ENCODE data around the gene ERG28.
"Not testable (repeated sequence)": the region's sequence is repeated elsewhere in the genome, so short reads cannot be mapped to it uniquely, and the experiment has no call there.

ERG28 gene

GRCh38 chr14:75660630-75661498, at the start of gene ERG28, which contains the start of gene TTLL5:
Gene ERG28, minus strand, starts transcription at chr14:75660876. Its CDS starts 3,374 bp downstream, at chr14:75657502.
Gene TTLL5, plus strand, starts transcription at chr14:75661246. Its CDS starts 1,904 bp downstream, at chr14:75663150.
- peaks cover 2% of the 10 kb centered on the region for H3K36me3 ChIP-seq (ENCODE audit: control insufficient read depth, insufficient read depth, low read length)

GRCh38 chr14:75709207-75709812, 48.6 kb upstream of the ERG28 start:
- Histone ChIP-seq H3K9ac (ENCODE audit: low read length) (no peak overlapping the region), H3K27ac (ENCODE audit: low read depth, low read length) (no peak overlapping the region), H3K4me3 (ENCODE audit: low read length) (no peak overlapping the region), H3K4me1 (ENCODE audit: control insufficient read depth, insufficient read depth, low read length) (peaks cover 14% of the 10 kb centered on the region), H3K27me3 (ENCODE audit: control insufficient read depth, insufficient read depth, low read length) (no peaks in the 10 kb centered on the region), H3K36me3 (ENCODE audit: control insufficient read depth, insufficient read depth, low read length) (no peaks in the 10 kb centered on the region)

More at GRCh38 chr14:75660630-75661498, at the start of gene ERG28, which contains the start of gene TTLL5:
- Histone ChIP-seq H3K4me3 (ENCODE audit: low read length) (peak within 1 kb of the TSS; percentile 97), H3K27ac (ENCODE audit: low read depth, low read length) (peak within 1 kb of the TSS; percentile 78), H3K27me3 (ENCODE audit: control insufficient read depth, insufficient read depth, low read length) (no peaks in the 10 kb centered on the region), H3K4me1 (ENCODE audit: control insufficient read depth, insufficient read depth, low read length) (no peaks in the 10 kb centered on the region), H3K9ac (ENCODE audit: low read length) (peak within 1 kb of the TSS; percentile 78)

GRCh38 chr14:75705014-75705413, 44.3 kb upstream of the ERG28 start:
- peaks cover 16% of the 10 kb centered on the region for H3K4me1 ChIP-seq (ENCODE audit: control insufficient read depth, insufficient read depth, low read length)
- no peaks in the 10 kb centered on the region for H3K27me3 ChIP-seq (ENCODE audit: control insufficient read depth, insufficient read depth, low read length)
- no peak overlapping the region for H3K9ac ChIP-seq (ENCODE audit: low read length)
- H3K27ac ChIP-seq (ENCODE audit: low read depth, low read length) = no peak overlapping the region
- no peaks in the 10 kb centered on the region for H3K36me3 ChIP-seq (ENCODE audit: control insufficient read depth, insufficient read depth, low read length)
- H3K4me3 ChIP-seq (ENCODE audit: low read length) = no peak overlapping the region

GRCh38 chr14:75703467-75703866, 42.8 kb upstream of the ERG28 start:
- H3K27ac ChIP-seq (ENCODE audit: low read depth, low read length) = peak overlapping the region; percentile 55
- no peaks in the 10 kb centered on the region for H3K36me3 ChIP-seq (ENCODE audit: control insufficient read depth, insufficient read depth, low read length)

GRCh38 chr14:75702616-75703261, 42.1 kb upstream of the ERG28 start:
- no peak overlapping the region for H3K9ac ChIP-seq (ENCODE audit: low read length)
- H3K4me3 ChIP-seq (ENCODE audit: low read length) = no peak overlapping the region
- H3K27ac ChIP-seq (ENCODE audit: low read depth, low read length) = peak overlapping the region; percentile 55
- no peaks in the 10 kb centered on the region for H3K36me3 ChIP-seq (ENCODE audit: control insufficient read depth, insufficient read depth, low read length)
- no peaks in the 10 kb centered on the region for H3K27me3 ChIP-seq (ENCODE audit: control insufficient read depth, insufficient read depth, low read length)
- peaks cover 16% of the 10 kb centered on the region for H3K4me1 ChIP-seq (ENCODE audit: control insufficient read depth, insufficient read depth, low read length)

More at GRCh38 chr14:75703467-75703866, 42.8 kb upstream of the ERG28 start:
- Histone ChIP-seq H3K9ac (ENCODE audit: low read length) (no peak overlapping the region), H3K4me3 (ENCODE audit: low read length) (no peak overlapping the region), H3K4me1 (ENCODE audit: control insufficient read depth, insufficient read depth, low read length) (peaks cover 16% of the 10 kb centered on the region), H3K27me3 (ENCODE audit: control insufficient read depth, insufficient read depth, low read length) (no peaks in the 10 kb centered on the region)

GRCh38 chr14:75702122-75702521, 41.4 kb upstream of the ERG28 start:
- Histone ChIP-seq H3K27ac (ENCODE audit: low read depth, low read length) (peak overlapping the region; percentile 55), H3K27me3 (ENCODE audit: control insufficient read depth, insufficient read depth, low read length) (no peaks in the 10 kb centered on the region), H3K4me1 (ENCODE audit: control insufficient read depth, insufficient read depth, low read length) (peaks cover 16% of the 10 kb centered on the region), H3K9ac (ENCODE audit: low read length) (no peak overlapping the region), H3K36me3 (ENCODE audit: control insufficient read depth, insufficient read depth, low read length) (no peaks in the 10 kb centered on the region), H3K4me3 (ENCODE audit: low read length) (no peak overlapping the region)

GRCh38 chr14:75700295-75700694, 39.6 kb upstream of the ERG28 start:
- Histone ChIP-seq H3K9ac (ENCODE audit: low read length) (no peak overlapping the region), H3K27ac (ENCODE audit: low read depth, low read length) (no peak overlapping the region)

GRCh38 chr14:75699331-75699730, 38.7 kb upstream of the ERG28 start:
- H3K4me1 ChIP-seq (ENCODE audit: control insufficient read depth, insufficient read depth, low read length) = peaks cover 16% of the 10 kb centered on the region
- H3K27me3 ChIP-seq (ENCODE audit: control insufficient read depth, insufficient read depth, low read length) = no peaks in the 10 kb centered on the region
- no peak overlapping the region for H3K27ac ChIP-seq (ENCODE audit: low read depth, low read length)
- no peak overlapping the region for H3K4me3 ChIP-seq (ENCODE audit: low read length)
- no peaks in the 10 kb centered on the region for H3K36me3 ChIP-seq (ENCODE audit: control insufficient read depth, insufficient read depth, low read length)
- no peak overlapping the region for H3K9ac ChIP-seq (ENCODE audit: low read length)

More at GRCh38 chr14:75700295-75700694, 39.6 kb upstream of the ERG28 start:
- Histone ChIP-seq H3K4me3 (ENCODE audit: low read length) (no peak overlapping the region), H3K36me3 (ENCODE audit: control insufficient read depth, insufficient read depth, low read length) (no peaks in the 10 kb centered on the region), H3K27me3 (ENCODE audit: control insufficient read depth, insufficient read depth, low read length) (no peaks in the 10 kb centered on the region), H3K4me1 (ENCODE audit: control insufficient read depth, insufficient read depth, low read length) (peaks cover 16% of the 10 kb centered on the region)

- Histone ChIP-seq H3K9ac (ENCODE audit: low read length) (no peak overlapping the region), H3K4me1 (ENCODE audit: control insufficient read depth, insufficient read depth, low read length) (peaks cover 11% of the 10 kb centered on the region), H3K27ac (ENCODE audit: low read depth, low read length) (no peak overlapping the region), H3K4me3 (ENCODE audit: low read length) (no peak overlapping the region), H3K36me3 (ENCODE audit: control insufficient read depth, insufficient read depth, low read length) (no peaks in the 10 kb centered on the region), H3K27me3 (ENCODE audit: control insufficient read depth, insufficient read depth, low read length) (no peaks in the 10 kb centered on the region)
These were observed 37.2 kb upstream of the ERG28 start for GRCh38 chr14:75697918-75698317.

- peaks cover 6% of the 10 kb centered on the region for H3K4me1 ChIP-seq (ENCODE audit: control insufficient read depth, insufficient read depth, low read length)
- no peak overlapping the region for H3K9ac ChIP-seq (ENCODE audit: low read length)
- H3K27ac ChIP-seq (ENCODE audit: low read depth, low read length) = no peak overlapping the region
- H3K4me3 ChIP-seq (ENCODE audit: low read length) = no peak overlapping the region
- no peaks in the 10 kb centered on the region for H3K27me3 ChIP-seq (ENCODE audit: control insufficient read depth, insufficient read depth, low read length)
- H3K36me3 ChIP-seq (ENCODE audit: control insufficient read depth, insufficient read depth, low read length) = no peaks in the 10 kb centered on the region
These were observed 36.7 kb upstream of the ERG28 start for GRCh38 chr14:75697386-75697785.

GRCh38 chr14:75695025-75695424, 34.3 kb upstream of the ERG28 start:
- not testable (repeated sequence) for H3K4me1 ChIP-seq (ENCODE audit: control insufficient read depth, insufficient read depth, low read length); H3K27ac ChIP-seq (ENCODE audit: low read depth, low read length); H3K27me3 ChIP-seq (ENCODE audit: control insufficient read depth, insufficient read depth, low read length); H3K4me3 ChIP-seq (ENCODE audit: low read length); H3K9ac ChIP-seq (ENCODE audit: low read length); H3K36me3 ChIP-seq (ENCODE audit: control insufficient read depth, insufficient read depth, low read length)

GRCh38 chr14:75690010-75690409, 29.3 kb upstream of the ERG28 start:
- no peak overlapping the region for H3K4me3 ChIP-seq (ENCODE audit: low read length)
- no peaks in the 10 kb centered on the region for H3K36me3 ChIP-seq (ENCODE audit: control insufficient read depth, insufficient read depth, low read length)
- H3K9ac ChIP-seq (ENCODE audit: low read length) = no peak overlapping the region
- no peaks in the 10 kb centered on the region for H3K27me3 ChIP-seq (ENCODE audit: control insufficient read depth, insufficient read depth, low read length)
- H3K27ac ChIP-seq (ENCODE audit: low read depth, low read length) = no peak overlapping the region
- no peaks in the 10 kb centered on the region for H3K4me1 ChIP-seq (ENCODE audit: control insufficient read depth, insufficient read depth, low read length)

All from rectal smooth muscle tissue (tissue), 1 donor.